ENCODE results near the gene HES1. TPM values are rescaled to one million over a fixed set of nuclear protein-coding genes. Genes with fewer than 3 reads are reported as not detected.
A peak's percentile ranks its signal among the peaks of the same experiment; 100 is the strongest.

HES1 gene
- total and polyA plus RNA-seq, 9 donors: 16.7 to 116 (median 35.0) TPM

DNA sequence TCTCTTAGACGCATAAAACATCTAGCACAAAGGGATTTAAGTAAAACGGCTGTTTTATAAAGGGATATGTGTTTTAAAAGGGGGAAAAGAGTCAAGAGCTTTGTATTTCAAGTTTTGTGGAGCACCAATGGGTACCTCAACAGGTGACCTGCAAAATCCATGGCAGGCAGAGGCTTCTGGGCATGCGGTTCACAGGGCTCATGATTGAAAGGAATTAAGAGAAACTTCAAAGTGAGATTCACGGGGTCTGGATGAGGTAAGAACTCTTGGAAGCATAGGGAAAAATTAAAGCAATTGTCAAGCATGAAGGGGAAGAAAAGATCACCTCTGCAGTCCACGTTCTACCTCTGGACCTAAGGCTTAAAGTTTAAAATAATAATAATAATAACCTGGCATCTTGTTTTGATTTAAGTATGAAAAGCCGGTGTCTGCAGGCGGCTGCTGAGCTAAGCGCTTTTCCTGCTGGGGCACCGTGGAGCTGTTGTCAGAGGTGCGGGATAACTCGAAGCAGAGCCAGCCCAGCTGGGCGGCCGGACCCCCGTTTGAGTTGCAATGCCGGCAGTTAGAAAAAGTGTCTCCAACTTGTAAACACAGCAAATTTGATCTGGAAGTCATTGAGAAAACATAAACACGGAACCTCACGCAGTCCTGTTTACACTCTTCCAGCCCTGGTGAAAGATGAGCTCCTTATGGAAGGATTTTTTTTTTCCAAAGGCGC is 40.5 kb downstream of the HES1 start:
- WGBS, 3 donors: 13 to 28% (median 13%) methylated on average over 18 of the region's 18 CpGs
- H3K4me1 ChIP-seq (ENCODE audit: insufficient read depth): peaks cover 9% of the 10 kb centered on the region
- no peaks in the 10 kb centered on the region for H3K27me3 ChIP-seq
- no peak overlapping the region for H3K27ac ChIP-seq
- H3K9me3 ChIP-seq: no peaks in the 10 kb centered on the region
- H3K36me3 ChIP-seq: no peaks in the 10 kb centered on the region
- intact Hi-C loops (cut with DNase I): no loop called here
- H3K4me3 ChIP-seq: no peak overlapping the region
- DNase-seq: peak in 1 of 5 donors; percentile 35
- no peak for TF ChIP-seq POLR2A (IDR thresholded peaks at IDR 0.05)
- no peak for TF ChIP-seq CTCF (IDR thresholded peaks at IDR 0.05)
- TF ChIP-seq EP300 (IDR thresholded peaks at IDR 0.05): no peak

- no peaks in the 10 kb centered on the region for H3K27me3 ChIP-seq
Measured at GRCh38 chr3:194177141-194177540, 41.2 kb downstream of the HES1 start.

GRCh38 chr3:194178128-194178527 is 42.2 kb downstream of the HES1 start:
- Histone ChIP-seq H3K27me3 (no peaks in the 10 kb centered on the region), H3K4me3 (no peak overlapping the region), H3K9me3 (no peaks in the 10 kb centered on the region), H3K4me1 (ENCODE audit: insufficient read depth) (peaks cover 9% of the 10 kb centered on the region), H3K36me3 (no peaks in the 10 kb centered on the region), H3K27ac (no peak overlapping the region)
- intact Hi-C loops (cut with DNase I): no loop called here
- DNase-seq: no peak
- TF ChIP-seq POLR2A (IDR thresholded peaks at IDR 0.05): no peak
- TF ChIP-seq EP300 (IDR thresholded peaks at IDR 0.05): no peak
- TF ChIP-seq CTCF (IDR thresholded peaks at IDR 0.05): no peak
- WGBS, 3 donors: 67 to 75% (median 68%) methylated on average over 4 of the region's 4 CpGs

More at GRCh38 chr3:194177141-194177540, 41.2 kb downstream of the HES1 start:
- Histone ChIP-seq H3K9me3 (no peaks in the 10 kb centered on the region), H3K4me1 (ENCODE audit: insufficient read depth) (peaks cover 9% of the 10 kb centered on the region), H3K36me3 (no peaks in the 10 kb centered on the region), H3K27ac (no peak overlapping the region), H3K4me3 (no peak overlapping the region)
- 70 to 84% (median 80%) methylated on average over 5 of the region's 5 CpGs for WGBS, 3 donors
- no peak for TF ChIP-seq EP300 (IDR thresholded peaks at IDR 0.05)
- TF ChIP-seq CTCF (IDR thresholded peaks at IDR 0.05): no peak
- no peak for TF ChIP-seq POLR2A (IDR thresholded peaks at IDR 0.05)
- intact Hi-C loops (cut with DNase I): no loop called here
- DNase-seq: no peak

GRCh38 chr3:194178669-194179068 is 42.7 kb downstream of the HES1 start:
- H3K4me3 ChIP-seq: no peak overlapping the region
- no peak for DNase-seq
- H3K27ac ChIP-seq: no peak overlapping the region
- no peaks in the 10 kb centered on the region for H3K9me3 ChIP-seq
- H3K36me3 ChIP-seq: no peaks in the 10 kb centered on the region
- intact Hi-C loops (cut with DNase I): no loop called here
- 15 to 32% (median 17%) methylated on average over 6 of the region's 6 CpGs for WGBS, 3 donors
- H3K27me3 ChIP-seq: no peaks in the 10 kb centered on the region
- TF ChIP-seq EP300 (IDR thresholded peaks at IDR 0.05) (no peak), POLR2A (IDR thresholded peaks at IDR 0.05) (no peak), CTCF (IDR thresholded peaks at IDR 0.05) (no peak)
- peaks cover 9% of the 10 kb centered on the region for H3K4me1 ChIP-seq (ENCODE audit: insufficient read depth)
